GM12878 (cell line): ENCODE measurements around the gene AP2A2. TPM values are rescaled to one million over a fixed set of nuclear protein-coding genes. Genes with fewer than 3 reads are reported as not detected.

Experiments used
- ATAC-seq: fragments of 200-7000 bp; cut with Tn5 transposase; 3 replicates; pipeline ENCODE4 v1.9.1; 2020; ENCODE audit warnings: mild to moderate bottlenecking, moderate library complexity
- BruUV-seq: library from RNA; stranded (reverse); fragments of 400-500 nt; replicated peaks from 2 replicates; lab custom pipeline; 2021; lab: Mats Ljungman, UMichigan
- CTCF ChIA-PET: fragments of 300-600 bp; sonication (Branson Sonifier 250); formaldehyde crosslinking; extraction: SDS; loops from one replicate; lab custom pipeline; 2021; ENCODE audit warnings: inconsistent platforms; lab: Yijun Ruan, JAX
- POLR2A ChIA-PET: fragments of 350-600 bp; formaldehyde crosslinking; extraction: SDS; loops from one replicate; lab custom pipeline; 2021; ENCODE audit warnings: inconsistent platforms; lab: Charles Lee
- RAD21 ChIA-PET: fragments of 300-600 bp; sonication (Branson Sonifier 250); formaldehyde crosslinking; loops from one replicate; lab custom pipeline; 2023; ENCODE audit warnings: antibody characterized with exemption; ENCODE audit not compliant: unreplicated experiment; lab: Charles Lee
- SMC1A ChIA-PET: fragments of 300-600 bp; sonication (Branson Sonifier 250); formaldehyde crosslinking; loops from one replicate; lab custom pipeline; 2023; ENCODE audit not compliant: unreplicated experiment, uncharacterized antibody; lab: Charles Lee
- DNase-seq: peaks from one replicate; pipeline ENCODE4 v3.0.0-alpha.2; 2011; ENCODE audit warnings: low read depth, low spot score
- FAIRE-seq: peaks from 3 replicates; lab custom pipeline; 2011; peaks lifted over from hg19 to GRCh38; lab: Jason Lieb, UNC
- H2AFZ ChIP-seq: 2 replicates; pipeline ENCODE4 v1.6.0; 2011; ENCODE audit warnings: low read depth, low read length, control low read depth; ENCODE audit not compliant: control insufficient read depth
- H3K27ac ChIP-seq: 2 replicates; pipeline ENCODE4 v1.5.1; 2011; ENCODE audit warnings: control low read depth; ENCODE audit not compliant: control insufficient read depth, insufficient read depth
- H3K27me3 ChIP-seq, 2 experiments: replicated peaks in 1 of 2; 2 replicates each; pipeline versions ENCODE4 v1.6.0 to v1.6.1; 2011; ENCODE audit warnings: low read length in 1 of 2; ENCODE audit not compliant: control insufficient read depth in 2 of 2, insufficient read depth in 2 of 2
- H3K36me3 ChIP-seq, 2 experiments: 2 replicates each; pipeline ENCODE4 v1.5.1; 2011; ENCODE audit warnings: low read length in 1 of 2; ENCODE audit not compliant: control insufficient read depth in 2 of 2, insufficient read depth in 2 of 2
- H3K4me1 ChIP-seq: 2 replicates; pipeline ENCODE4 v1.6.1; 2011; ENCODE audit warnings: mild to moderate bottlenecking, low read length, moderate library complexity, mixed read lengths; ENCODE audit not compliant: control insufficient read depth, insufficient read depth
- H3K4me2 ChIP-seq: 2 replicates; pipeline ENCODE4 v1.6.0; 2011; ENCODE audit warnings: control low read depth; ENCODE audit not compliant: control insufficient read depth, insufficient read depth
- H3K4me3 ChIP-seq: fragments of 200-600 bp; sonication (generic); 2 replicates; pipeline ENCODE4 v1.5.1; 2016
- H3K79me2 ChIP-seq: 2 replicates; pipeline ENCODE4 v1.6.0; 2011; ENCODE audit warnings: low read length; ENCODE audit not compliant: control insufficient read depth, insufficient read depth
- H3K9ac ChIP-seq: 2 replicates; pipeline ENCODE4 v1.8.0; 2011; ENCODE audit warnings: low read length, control low read depth, mixed read lengths; ENCODE audit not compliant: control insufficient read depth, insufficient read depth
- H3K9me3 ChIP-seq: replicated peaks from 3 replicates; pipeline ENCODE4 v1.5.1; 2011; ENCODE audit warnings: mild to moderate bottlenecking, low read length; ENCODE audit not compliant: control insufficient read depth, insufficient read depth
- H4K20me1 ChIP-seq: 2 replicates; pipeline ENCODE4 v1.6.0; 2011; ENCODE audit not compliant: control insufficient read depth, insufficient read depth
- DPF2 ChIP-seq: fragments of 450-650 bp; IDR thresholded peaks from 2 replicates; pipeline ENCODE4 v1.6.1; 2017; ENCODE audit warnings: mild to moderate bottlenecking
- HDGF ChIP-seq: fragments of 450-650 bp; IDR thresholded peaks from 2 replicates; pipeline ENCODE4 v1.6.1; 2016; ENCODE audit warnings: antibody characterized with exemption
- KDM1A ChIP-seq: fragments of 200-600 bp; sonication (generic); IDR thresholded peaks from 2 replicates; pipeline ENCODE4 v1.6.1; 2016; ENCODE audit warnings: borderline replicate concordance
- KLF5 ChIP-seq: fragments of 450-650 bp; IDR thresholded peaks from 2 replicates; pipeline ENCODE4 v1.6.1; 2014; ENCODE audit warnings: mild to moderate bottlenecking; ENCODE audit not compliant: partially characterized antibody
- MEF2B ChIP-seq: fragments of 450-650 bp; IDR thresholded peaks from 2 replicates; pipeline ENCODE4 v1.6.1; 2018; ENCODE audit warnings: mild to moderate bottlenecking, moderate library complexity; ENCODE audit not compliant: partially characterized antibody, poor library complexity, severe bottlenecking
- NBN ChIP-seq: fragments of 450-650 bp; IDR thresholded peaks from 2 replicates; pipeline ENCODE4 v1.6.1; 2016
- POLR2AphosphoS2 ChIP-seq: IDR thresholded peaks from 2 replicates; pipeline ENCODE4 v1.6.1; 2011; ENCODE audit warnings: low read depth, mild to moderate bottlenecking, low read length, improper control_type of control experiment, moderate library complexity
- RB1 ChIP-seq: fragments of 450-650 bp; formaldehyde crosslinking; IDR thresholded peaks from 2 replicates; pipeline ENCODE4 v1.6.1; 2017; ENCODE audit warnings: mild to moderate bottlenecking, borderline replicate concordance
- SPI1 ChIP-seq: IDR thresholded peaks from 2 replicates; pipeline ENCODE4 v1.6.1; 2011; ENCODE audit warnings: low read depth, mild to moderate bottlenecking, low read length, moderate library complexity, borderline replicate concordance; ENCODE audit not compliant: insufficient read depth
- TCF12 ChIP-seq: IDR thresholded peaks from 2 replicates; pipeline ENCODE4 v1.6.1; 2011; ENCODE audit warnings: low read depth, mild to moderate bottlenecking, low read length
- ZNF207 ChIP-seq: fragments of 450-650 bp; IDR thresholded peaks from 2 replicates; pipeline ENCODE4 v1.6.1; 2014; ENCODE audit warnings: antibody characterized with exemption, mild to moderate bottlenecking, borderline replicate concordance
- WGBS: methylation state at CpG from one replicate; pipeline ENCODE4 v1.1.6; 2016; ENCODE audit warnings: low lambda C conversion rate; ENCODE audit not compliant: insufficient replicate concordance, insufficient coverage; ENCODE audit errors: missing lambda C conversion rate; 5-methylcytosine and 5-hydroxymethylcytosine counted together
- in situ Hi-C: fragments of 300-500 bp; cut with MboI; formaldehyde crosslinking; loops from 9 replicates; pipeline ENCODE4 v1.14.3; 2018; ENCODE audit warnings: mixed read lengths
- intact Hi-C: fragments of 100-400 bp; cut with micrococcal nuclease; formaldehyde crosslinking; loops from one replicate; pipeline ENCODE4 v1.14.2; 2022; ENCODE audit not compliant: unreplicated experiment
- polyA plus RNA-seq, 11 experiments: library from polyadenylated mRNA; depleted of rRNA in 4 of 11; unstranded in 6 of 11; stranded (reverse) in 5 of 11; fragments of >200 nt; fragmentation: Nextera tagmentation in 4 of 11; fragmentation: Illumina TruSeq in 1 of 11; extraction: Ambion mirVana in 4 of 11; extraction: Trizol in 1 of 11; gene quantifications; 1 replicate in 1 of 11; 2 replicates in 10 of 11; pipeline versions ENCODE4 v1.2.1 to v1.2.3, GENCODE V29; 2011 to 2016; ENCODE audit warnings: inconsistent platforms in 2 of 11, missing spikeins in 2 of 11, low read depth in 1 of 11
- total RNA-seq, 4 experiments: library from RNA; depleted of rRNA in 3 of 4; stranded (reverse); fragments of >200 nt in 3 of 4; fragmentation: Illumina TruSeq in 1 of 4; extraction: Trizol in 1 of 4; gene quantifications; 2 replicates each; pipeline versions ENCODE4 v1.2.1 to v1.2.3, GENCODE V29; 2013 to 2021
- TF ChIP-seq, protein P1 (sequence below): fragments of 450-650 bp; conservative IDR thresholded peaks from 2 replicates; pipeline ENCODE4 v1.6.1; 2017; ENCODE audit warnings: mild to moderate bottlenecking, moderate library complexity
- TF ChIP-seq, protein P2 (sequence below): IDR thresholded peaks from 2 replicates; pipeline ENCODE4 v1.6.1; 2011; ENCODE audit warnings: low read depth, low read length, improper control_type of control experiment, borderline replicate concordance
- TF ChIP-seq, protein P3 (sequence below): fragments of 450-650 bp; IDR thresholded peaks from 2 replicates; pipeline ENCODE4 v1.6.1; 2017; ENCODE audit warnings: mild to moderate bottlenecking, moderate library complexity
- TF ChIP-seq, protein P4 (sequence below): IDR thresholded peaks from 2 replicates; pipeline ENCODE4 v1.6.1; 2012; ENCODE audit warnings: low read depth, low read length, improper control_type of control experiment
- TF ChIP-seq, protein P5 (sequence below): IDR thresholded peaks from 2 replicates; pipeline ENCODE4 v1.6.1; 2012; ENCODE audit warnings: low read depth, low read length, improper control_type of control experiment

Gene AP2A2
- total and polyA plus RNA-seq, 10 of the 15 experiments (the other 5 are each of a cell fraction or from before 2014, with no cell fraction given), result 0.58 to 48.8 (median 18.2) TPM

DNA sequence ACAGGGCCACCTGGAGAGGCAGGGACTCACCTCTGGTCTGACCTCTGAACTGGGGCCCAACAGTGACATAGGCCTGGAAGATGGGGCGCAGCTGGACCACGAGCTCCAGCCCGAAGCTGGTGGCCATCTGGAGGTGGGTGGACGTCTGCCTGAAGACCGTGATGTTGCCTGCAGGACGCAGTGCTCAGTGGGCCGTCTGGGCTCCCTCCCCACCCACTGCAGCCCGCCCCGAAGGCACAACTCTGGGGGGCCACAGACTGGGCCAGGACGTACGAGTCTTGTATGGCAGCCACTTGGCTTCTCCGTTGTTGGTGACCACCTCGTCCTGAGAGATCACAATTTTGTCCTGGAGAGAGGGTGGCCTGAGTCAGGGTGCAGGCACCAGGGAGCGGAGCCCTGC is 102.9 kb downstream of the AP2A2 start (continued):
- no peak for TF ChIP-seq POLR2AphosphoS2

DNA sequence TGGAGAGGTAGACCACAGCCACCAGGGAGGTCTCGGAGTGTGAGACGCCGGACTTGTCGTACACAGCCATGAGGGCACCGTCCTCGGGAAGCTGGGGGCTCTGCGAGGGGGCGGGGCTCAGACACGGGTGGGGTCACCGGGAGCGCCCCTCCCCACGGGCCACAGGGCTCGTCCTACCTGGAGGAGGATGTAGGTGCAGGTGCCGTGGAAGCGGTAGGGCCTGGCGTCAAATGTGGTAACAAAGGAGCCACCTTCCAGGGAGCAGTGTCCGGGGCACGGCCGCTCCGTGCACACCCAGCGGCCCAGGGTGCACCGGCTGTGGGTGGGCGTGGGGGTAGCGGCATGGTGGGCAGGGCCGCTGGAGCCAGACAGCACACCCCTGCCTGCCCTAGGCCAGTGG is 103.4 kb downstream of the AP2A2 start:
- Histone ChIP-seq H2AFZ (no peak overlapping the region), H3K4me3 (no peak overlapping the region), H3K9me3 (no peaks in the 10 kb centered on the region), H3K9ac (no peak overlapping the region), H3K4me2 (no peak overlapping the region), H3K27me3 (no peaks in the 10 kb centered on the region), H3K79me2 (no peaks in the 10 kb centered on the region), H3K4me1 (no peaks in the 10 kb centered on the region), H3K27ac (no peak overlapping the region), H3K36me3 (no peaks in the 10 kb centered on the region), H4K20me1 (no peaks in the 10 kb centered on the region)
- FAIRE-seq (no peak), DNase-seq (no peak), ATAC-seq (no peak)
- 56% methylated on average over 25 of the region's 25 CpGs for WGBS
- CTCF ChIA-PET, result no interaction called here
- SMC1A ChIA-PET, result no interaction called here
- in situ Hi-C loops, result no loop called here
- intact Hi-C loops, result no loop called here
- BruUV-seq, result no TSS peak
- RAD21 ChIA-PET, result no interaction called here
- POLR2A ChIA-PET, result no interaction called here
- TF ChIP-seq, protein P1, sequence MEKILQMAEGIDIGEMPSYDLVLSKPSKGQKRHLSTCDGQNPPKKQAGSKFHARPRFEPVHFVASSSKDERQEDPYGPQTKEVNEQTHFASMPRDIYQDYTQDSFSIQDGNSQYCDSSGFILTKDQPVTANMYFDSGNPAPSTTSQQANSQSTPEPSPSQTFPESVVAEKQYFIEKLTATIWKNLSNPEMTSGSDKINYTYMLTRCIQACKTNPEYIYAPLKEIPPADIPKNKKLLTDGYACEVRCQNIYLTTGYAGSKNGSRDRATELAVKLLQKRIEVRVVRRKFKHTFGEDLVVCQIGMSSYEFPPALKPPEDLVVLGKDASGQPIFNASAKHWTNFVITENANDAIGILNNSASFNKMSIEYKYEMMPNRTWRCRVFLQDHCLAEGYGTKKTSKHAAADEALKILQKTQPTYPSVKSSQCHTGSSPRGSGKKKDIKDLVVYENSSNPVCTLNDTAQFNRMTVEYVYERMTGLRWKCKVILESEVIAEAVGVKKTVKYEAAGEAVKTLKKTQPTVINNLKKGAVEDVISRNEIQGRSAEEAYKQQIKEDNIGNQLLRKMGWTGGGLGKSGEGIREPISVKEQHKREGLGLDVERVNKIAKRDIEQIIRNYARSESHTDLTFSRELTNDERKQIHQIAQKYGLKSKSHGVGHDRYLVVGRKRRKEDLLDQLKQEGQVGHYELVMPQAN, result no peak
- no peak for TF ChIP-seq ZNF207
- TF ChIP-seq MEF2B, result no peak
- TF ChIP-seq, protein P2, sequence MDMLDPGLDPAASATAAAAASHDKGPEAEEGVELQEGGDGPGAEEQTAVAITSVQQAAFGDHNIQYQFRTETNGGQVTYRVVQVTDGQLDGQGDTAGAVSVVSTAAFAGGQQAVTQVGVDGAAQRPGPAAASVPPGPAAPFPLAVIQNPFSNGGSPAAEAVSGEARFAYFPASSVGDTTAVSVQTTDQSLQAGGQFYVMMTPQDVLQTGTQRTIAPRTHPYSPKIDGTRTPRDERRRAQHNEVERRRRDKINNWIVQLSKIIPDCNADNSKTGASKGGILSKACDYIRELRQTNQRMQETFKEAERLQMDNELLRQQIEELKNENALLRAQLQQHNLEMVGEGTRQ, result no peak
- no peak for TF ChIP-seq KDM1A
- TF ChIP-seq DPF2, result no peak
- TF ChIP-seq, protein P3, sequence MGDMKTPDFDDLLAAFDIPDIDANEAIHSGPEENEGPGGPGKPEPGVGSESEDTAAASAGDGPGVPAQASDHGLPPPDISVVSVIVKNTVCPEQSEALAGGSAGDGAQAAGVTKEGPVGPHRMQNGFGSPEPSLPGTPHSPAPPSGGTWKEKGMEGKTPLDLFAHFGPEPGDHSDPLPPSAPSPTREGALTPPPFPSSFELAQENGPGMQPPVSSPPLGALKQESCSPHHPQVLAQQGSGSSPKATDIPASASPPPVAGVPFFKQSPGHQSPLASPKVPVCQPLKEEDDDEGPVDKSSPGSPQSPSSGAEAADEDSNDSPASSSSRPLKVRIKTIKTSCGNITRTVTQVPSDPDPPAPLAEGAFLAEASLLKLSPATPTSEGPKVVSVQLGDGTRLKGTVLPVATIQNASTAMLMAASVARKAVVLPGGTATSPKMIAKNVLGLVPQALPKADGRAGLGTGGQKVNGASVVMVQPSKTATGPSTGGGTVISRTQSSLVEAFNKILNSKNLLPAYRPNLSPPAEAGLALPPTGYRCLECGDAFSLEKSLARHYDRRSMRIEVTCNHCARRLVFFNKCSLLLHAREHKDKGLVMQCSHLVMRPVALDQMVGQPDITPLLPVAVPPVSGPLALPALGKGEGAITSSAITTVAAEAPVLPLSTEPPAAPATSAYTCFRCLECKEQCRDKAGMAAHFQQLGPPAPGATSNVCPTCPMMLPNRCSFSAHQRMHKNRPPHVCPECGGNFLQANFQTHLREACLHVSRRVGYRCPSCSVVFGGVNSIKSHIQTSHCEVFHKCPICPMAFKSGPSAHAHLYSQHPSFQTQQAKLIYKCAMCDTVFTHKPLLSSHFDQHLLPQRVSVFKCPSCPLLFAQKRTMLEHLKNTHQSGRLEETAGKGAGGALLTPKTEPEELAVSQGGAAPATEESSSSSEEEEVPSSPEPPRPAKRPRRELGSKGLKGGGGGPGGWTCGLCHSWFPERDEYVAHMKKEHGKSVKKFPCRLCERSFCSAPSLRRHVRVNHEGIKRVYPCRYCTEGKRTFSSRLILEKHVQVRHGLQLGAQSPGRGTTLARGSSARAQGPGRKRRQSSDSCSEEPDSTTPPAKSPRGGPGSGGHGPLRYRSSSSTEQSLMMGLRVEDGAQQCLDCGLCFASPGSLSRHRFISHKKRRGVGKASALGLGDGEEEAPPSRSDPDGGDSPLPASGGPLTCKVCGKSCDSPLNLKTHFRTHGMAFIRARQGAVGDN, result no peak
- TF ChIP-seq, protein P4, sequence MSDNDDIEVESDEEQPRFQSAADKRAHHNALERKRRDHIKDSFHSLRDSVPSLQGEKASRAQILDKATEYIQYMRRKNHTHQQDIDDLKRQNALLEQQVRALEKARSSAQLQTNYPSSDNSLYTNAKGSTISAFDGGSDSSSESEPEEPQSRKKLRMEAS, result no peak
- TF ChIP-seq, protein P5, sequence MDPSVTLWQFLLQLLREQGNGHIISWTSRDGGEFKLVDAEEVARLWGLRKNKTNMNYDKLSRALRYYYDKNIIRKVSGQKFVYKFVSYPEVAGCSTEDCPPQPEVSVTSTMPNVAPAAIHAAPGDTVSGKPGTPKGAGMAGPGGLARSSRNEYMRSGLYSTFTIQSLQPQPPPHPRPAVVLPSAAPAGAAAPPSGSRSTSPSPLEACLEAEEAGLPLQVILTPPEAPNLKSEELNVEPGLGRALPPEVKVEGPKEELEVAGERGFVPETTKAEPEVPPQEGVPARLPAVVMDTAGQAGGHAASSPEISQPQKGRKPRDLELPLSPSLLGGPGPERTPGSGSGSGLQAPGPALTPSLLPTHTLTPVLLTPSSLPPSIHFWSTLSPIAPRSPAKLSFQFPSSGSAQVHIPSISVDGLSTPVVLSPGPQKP, result no peak
- TF ChIP-seq HDGF, result no peak
- no peak for TF ChIP-seq KLF5
- TF ChIP-seq RB1, result no peak
- no peak for TF ChIP-seq SPI1
- TF ChIP-seq NBN, result no peak
- no peak for TF ChIP-seq TCF12
